HL-60 (cell line): ENCODE measurements around the gene SAP130.

Experiments used
- DNase-seq, 2 experiments: peaks; one replicate each; pipeline ENCODE4 v3.0.0-alpha.2; 2010 to 2020; ENCODE audit warnings: low read depth in 1 of 2, low spot score in 1 of 2
- H3K27ac ChIP-seq: fragments of 250-450 bp; sonication (Bioruptor Pico); replicated peaks from 2 replicates; pipeline ENCODE4 v1.5.1; 2020; ENCODE audit warnings: mild to moderate bottlenecking, moderate library complexity
- H3K27me3 ChIP-seq: fragments of 250-450 bp; sonication (Bioruptor Pico); 2 replicates; pipeline ENCODE4 v1.5.1; 2021; ENCODE audit warnings: mild to moderate bottlenecking, moderate library complexity; ENCODE audit not compliant: insufficient read depth, poor library complexity, severe bottlenecking
- H3K4me3 ChIP-seq: replicated peaks from 2 replicates; pipeline ENCODE4 v1.5.1; 2011; ENCODE audit warnings: mild to moderate bottlenecking, control low read depth, low read length; ENCODE audit not compliant: insufficient read depth
- GABPA ChIP-seq: IDR thresholded peaks from 2 replicates; pipeline ENCODE4 v1.6.1; 2012; ENCODE audit warnings: low read depth
- POLR2AphosphoS5 ChIP-seq: IDR thresholded peaks from 2 replicates; pipeline ENCODE4 v1.6.1; 2012; ENCODE audit warnings: low read depth
- SPI1 ChIP-seq: IDR thresholded peaks from 2 replicates; pipeline ENCODE4 v1.6.1; 2012; ENCODE audit warnings: low read depth, mild to moderate bottlenecking, borderline replicate concordance
- TF ChIP-seq, protein P1 (sequence below): IDR thresholded peaks from 2 replicates; pipeline ENCODE4 v1.6.1; 2012; ENCODE audit warnings: low read depth; ENCODE audit not compliant: insufficient replicate concordance
- TF ChIP-seq, protein P2 (sequence below): IDR thresholded peaks from one replicate; pipeline ENCODE4 v1.5.1; 2011; ENCODE audit warnings: low read length, control low read depth, inconsistent platforms; ENCODE audit not compliant: insufficient read depth

Gene SAP130

DNA sequence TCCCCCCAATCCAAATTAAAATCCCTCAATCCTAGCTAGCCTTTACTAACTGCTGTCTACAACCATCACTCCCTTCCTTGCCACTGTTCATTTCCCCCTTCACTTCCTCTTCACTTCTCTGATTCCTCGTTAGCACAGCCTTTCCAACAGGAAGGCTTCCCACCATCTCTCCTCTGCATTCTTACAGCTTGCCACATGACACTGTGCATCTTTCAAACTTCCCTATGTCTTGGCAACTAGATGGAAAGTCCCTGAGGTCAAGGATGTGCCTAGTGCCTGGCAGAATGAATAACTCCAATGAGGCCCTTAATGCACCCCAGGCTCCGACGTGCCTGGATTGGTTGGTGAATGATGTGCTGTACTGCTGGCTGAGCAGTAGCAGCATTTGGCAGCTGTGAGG is 15.2 kb downstream of the SAP130 start:
- no peak for DNase-seq
- TF ChIP-seq, protein P1, sequence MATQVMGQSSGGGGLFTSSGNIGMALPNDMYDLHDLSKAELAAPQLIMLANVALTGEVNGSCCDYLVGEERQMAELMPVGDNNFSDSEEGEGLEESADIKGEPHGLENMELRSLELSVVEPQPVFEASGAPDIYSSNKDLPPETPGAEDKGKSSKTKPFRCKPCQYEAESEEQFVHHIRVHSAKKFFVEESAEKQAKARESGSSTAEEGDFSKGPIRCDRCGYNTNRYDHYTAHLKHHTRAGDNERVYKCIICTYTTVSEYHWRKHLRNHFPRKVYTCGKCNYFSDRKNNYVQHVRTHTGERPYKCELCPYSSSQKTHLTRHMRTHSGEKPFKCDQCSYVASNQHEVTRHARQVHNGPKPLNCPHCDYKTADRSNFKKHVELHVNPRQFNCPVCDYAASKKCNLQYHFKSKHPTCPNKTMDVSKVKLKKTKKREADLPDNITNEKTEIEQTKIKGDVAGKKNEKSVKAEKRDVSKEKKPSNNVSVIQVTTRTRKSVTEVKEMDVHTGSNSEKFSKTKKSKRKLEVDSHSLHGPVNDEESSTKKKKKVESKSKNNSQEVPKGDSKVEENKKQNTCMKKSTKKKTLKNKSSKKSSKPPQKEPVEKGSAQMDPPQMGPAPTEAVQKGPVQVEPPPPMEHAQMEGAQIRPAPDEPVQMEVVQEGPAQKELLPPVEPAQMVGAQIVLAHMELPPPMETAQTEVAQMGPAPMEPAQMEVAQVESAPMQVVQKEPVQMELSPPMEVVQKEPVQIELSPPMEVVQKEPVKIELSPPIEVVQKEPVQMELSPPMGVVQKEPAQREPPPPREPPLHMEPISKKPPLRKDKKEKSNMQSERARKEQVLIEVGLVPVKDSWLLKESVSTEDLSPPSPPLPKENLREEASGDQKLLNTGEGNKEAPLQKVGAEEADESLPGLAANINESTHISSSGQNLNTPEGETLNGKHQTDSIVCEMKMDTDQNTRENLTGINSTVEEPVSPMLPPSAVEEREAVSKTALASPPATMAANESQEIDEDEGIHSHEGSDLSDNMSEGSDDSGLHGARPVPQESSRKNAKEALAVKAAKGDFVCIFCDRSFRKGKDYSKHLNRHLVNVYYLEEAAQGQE: no peak
- TF ChIP-seq GABPA: no peak
- no peak for TF ChIP-seq SPI1
- TF ChIP-seq, protein P2, sequence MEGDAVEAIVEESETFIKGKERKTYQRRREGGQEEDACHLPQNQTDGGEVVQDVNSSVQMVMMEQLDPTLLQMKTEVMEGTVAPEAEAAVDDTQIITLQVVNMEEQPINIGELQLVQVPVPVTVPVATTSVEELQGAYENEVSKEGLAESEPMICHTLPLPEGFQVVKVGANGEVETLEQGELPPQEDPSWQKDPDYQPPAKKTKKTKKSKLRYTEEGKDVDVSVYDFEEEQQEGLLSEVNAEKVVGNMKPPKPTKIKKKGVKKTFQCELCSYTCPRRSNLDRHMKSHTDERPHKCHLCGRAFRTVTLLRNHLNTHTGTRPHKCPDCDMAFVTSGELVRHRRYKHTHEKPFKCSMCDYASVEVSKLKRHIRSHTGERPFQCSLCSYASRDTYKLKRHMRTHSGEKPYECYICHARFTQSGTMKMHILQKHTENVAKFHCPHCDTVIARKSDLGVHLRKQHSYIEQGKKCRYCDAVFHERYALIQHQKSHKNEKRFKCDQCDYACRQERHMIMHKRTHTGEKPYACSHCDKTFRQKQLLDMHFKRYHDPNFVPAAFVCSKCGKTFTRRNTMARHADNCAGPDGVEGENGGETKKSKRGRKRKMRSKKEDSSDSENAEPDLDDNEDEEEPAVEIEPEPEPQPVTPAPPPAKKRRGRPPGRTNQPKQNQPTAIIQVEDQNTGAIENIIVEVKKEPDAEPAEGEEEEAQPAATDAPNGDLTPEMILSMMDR: no peak
- no peak for TF ChIP-seq POLR2AphosphoS5
- Histone ChIP-seq H3K27ac (no peak overlapping the region), H3K4me3 (no peak overlapping the region), H3K27me3 (no peaks in the 10 kb centered on the region)

DNA sequence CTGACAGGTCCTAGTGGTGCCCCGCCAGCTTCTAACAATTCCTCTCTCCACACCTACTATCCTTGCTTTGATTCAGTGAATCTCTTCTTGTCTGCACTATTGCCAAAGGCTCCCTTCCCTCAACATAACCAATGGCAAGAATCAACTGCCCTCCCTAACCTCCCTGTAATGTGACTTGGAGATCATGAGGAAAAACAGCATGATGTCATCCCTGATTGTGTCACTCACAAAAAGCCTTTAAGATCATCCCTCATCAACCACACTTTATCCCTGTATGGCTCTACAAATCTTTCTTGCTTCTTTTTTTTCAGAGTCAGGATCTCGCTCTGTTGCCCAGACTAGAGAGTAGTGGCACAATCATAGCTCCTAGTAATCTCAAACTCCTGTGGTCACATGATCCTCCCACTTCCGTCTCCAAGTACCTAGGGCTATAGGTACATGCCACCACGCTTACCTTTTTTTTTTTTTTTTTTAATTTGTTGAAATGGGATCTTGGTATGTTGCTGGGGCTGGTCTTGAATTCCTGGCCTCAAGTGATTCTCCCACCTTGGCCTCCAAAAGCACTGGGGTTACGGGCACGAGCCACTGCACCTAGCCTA is 19.7 kb downstream of the SAP130 start:
- no peaks in the 10 kb centered on the region for H3K27me3 ChIP-seq
- no peak for DNase-seq
- H3K27ac ChIP-seq: no peak overlapping the region
- TF ChIP-seq, protein P2: no peak
- no peak for TF ChIP-seq POLR2AphosphoS5
- TF ChIP-seq, protein P1: no peak
- no peak for TF ChIP-seq GABPA
- no peak for TF ChIP-seq SPI1
- no peak overlapping the region for H3K4me3 ChIP-seq

DNA sequence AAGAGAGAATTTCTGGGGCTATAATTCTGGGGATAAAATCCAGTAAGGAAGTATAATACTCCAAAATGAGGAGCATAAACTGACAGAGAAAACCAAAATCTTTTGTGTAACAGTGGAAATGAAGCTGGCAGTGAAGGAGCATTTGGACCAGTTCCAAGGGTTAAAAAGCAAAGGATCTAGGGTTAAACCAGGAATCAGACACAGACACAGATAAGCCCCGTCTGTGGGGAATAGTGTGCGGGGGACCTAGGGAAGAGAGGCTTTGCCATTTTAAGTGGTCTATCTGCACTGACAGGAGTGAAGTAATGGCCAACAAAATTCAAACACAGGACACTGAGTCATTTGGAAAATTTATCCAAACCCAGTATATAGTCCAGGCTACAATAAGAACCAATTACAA is 23.4 kb downstream of the SAP130 start:
- Histone ChIP-seq H3K27ac (no peak overlapping the region), H3K27me3 (no peaks in the 10 kb centered on the region), H3K4me3 (no peak overlapping the region)
- DNase-seq: no peak
- TF ChIP-seq SPI1: no peak
- no peak for TF ChIP-seq POLR2AphosphoS5
- TF ChIP-seq, protein P1: no peak
- TF ChIP-seq, protein P2: no peak
- no peak for TF ChIP-seq GABPA
